PFSK-1 (cell line): ENCODE measurements around the gene SHMT1.

ENCODE experiments used
- POLR2AphosphoS5 ChIP-seq: IDR thresholded peaks from 2 replicates; pipeline ENCODE4 v1.6.1; 2012; ENCODE audit warnings: low read depth, mild to moderate bottlenecking, control low read depth, low read length, moderate library complexity
- SIN3A ChIP-seq: IDR thresholded peaks from 2 replicates; pipeline ENCODE4 v1.6.1; 2012; ENCODE audit warnings: mild to moderate bottlenecking, low read length, moderate library complexity, borderline replicate concordance; ENCODE audit not compliant: insufficient read depth

- TF ChIP-seq POLR2AphosphoS5 (no peak), SIN3A (no peak)
Observed at GRCh38 chr17:18291718-18292540, 71.4 kb downstream of the SHMT1 start.
